Omental fat pad (tissue), 4 donors: ENCODE results near the gene ARHGEF12. TPM values are rescaled to one million over a fixed set of nuclear protein-coding genes. Genes with fewer than 3 reads are reported as not detected.

Source experiments
- ATAC-seq: fragments of 150-250 bp; one replicate; pipeline ENCODE4 v1.9.1; 2016; ENCODE audit warnings: mild to moderate bottlenecking, moderate library complexity; ENCODE audit not compliant: low FRiP score
- DNase-seq: peaks from one replicate; pipeline ENCODE4 v3.0.0-alpha.2; 2019; ENCODE audit warnings: low spot score
- total RNA-seq, 4 donors: library from RNA; depleted of rRNA; stranded (reverse); fragments of >200 nt; gene quantifications; one replicate each; pipeline ENCODE4 v1.1.0, GENCODE V29; 2016
- TF ChIP-seq, protein P1 (sequence below), 3 donors: fragments of 450-650 bp; IDR thresholded peaks; one replicate each; pipeline ENCODE4 v1.5.1; 2016 to 2017; ENCODE audit warnings: antibody characterized with exemption in 3 of 3, mild to moderate bottlenecking in 3 of 3, moderate library complexity in 2 of 3

The ARHGEF12 gene
- total RNA-seq, 4 donors from 2014 or later, result 69.8 to 137 (median 75.2) TPM

DNA sequence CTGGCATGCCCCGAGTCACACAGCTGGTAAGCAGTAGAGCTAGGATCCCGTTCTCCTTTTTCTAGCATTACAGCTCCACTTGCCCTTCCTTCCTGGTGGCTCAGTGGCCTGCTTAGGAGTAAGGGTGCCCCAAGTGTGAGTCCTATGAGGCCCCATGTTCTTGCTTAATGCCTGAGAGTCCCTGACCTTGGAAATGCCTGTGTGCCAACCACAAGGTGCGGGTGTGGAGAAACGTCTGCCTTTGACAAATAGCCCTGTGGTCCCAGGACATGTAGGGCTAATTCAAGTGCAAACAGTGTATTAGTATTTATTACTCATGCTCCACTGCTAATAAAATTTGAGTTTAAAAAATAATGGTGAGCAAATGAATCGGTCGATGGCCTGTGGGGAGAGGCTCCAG, 193.7 kb downstream of the ARHGEF12 start:
- DNase-seq (no peak), ATAC-seq (no peak)
- TF ChIP-seq, protein P1, sequence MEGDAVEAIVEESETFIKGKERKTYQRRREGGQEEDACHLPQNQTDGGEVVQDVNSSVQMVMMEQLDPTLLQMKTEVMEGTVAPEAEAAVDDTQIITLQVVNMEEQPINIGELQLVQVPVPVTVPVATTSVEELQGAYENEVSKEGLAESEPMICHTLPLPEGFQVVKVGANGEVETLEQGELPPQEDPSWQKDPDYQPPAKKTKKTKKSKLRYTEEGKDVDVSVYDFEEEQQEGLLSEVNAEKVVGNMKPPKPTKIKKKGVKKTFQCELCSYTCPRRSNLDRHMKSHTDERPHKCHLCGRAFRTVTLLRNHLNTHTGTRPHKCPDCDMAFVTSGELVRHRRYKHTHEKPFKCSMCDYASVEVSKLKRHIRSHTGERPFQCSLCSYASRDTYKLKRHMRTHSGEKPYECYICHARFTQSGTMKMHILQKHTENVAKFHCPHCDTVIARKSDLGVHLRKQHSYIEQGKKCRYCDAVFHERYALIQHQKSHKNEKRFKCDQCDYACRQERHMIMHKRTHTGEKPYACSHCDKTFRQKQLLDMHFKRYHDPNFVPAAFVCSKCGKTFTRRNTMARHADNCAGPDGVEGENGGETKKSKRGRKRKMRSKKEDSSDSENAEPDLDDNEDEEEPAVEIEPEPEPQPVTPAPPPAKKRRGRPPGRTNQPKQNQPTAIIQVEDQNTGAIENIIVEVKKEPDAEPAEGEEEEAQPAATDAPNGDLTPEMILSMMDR (IDR thresholded peaks at IDR 0.05), result no peak

DNA sequence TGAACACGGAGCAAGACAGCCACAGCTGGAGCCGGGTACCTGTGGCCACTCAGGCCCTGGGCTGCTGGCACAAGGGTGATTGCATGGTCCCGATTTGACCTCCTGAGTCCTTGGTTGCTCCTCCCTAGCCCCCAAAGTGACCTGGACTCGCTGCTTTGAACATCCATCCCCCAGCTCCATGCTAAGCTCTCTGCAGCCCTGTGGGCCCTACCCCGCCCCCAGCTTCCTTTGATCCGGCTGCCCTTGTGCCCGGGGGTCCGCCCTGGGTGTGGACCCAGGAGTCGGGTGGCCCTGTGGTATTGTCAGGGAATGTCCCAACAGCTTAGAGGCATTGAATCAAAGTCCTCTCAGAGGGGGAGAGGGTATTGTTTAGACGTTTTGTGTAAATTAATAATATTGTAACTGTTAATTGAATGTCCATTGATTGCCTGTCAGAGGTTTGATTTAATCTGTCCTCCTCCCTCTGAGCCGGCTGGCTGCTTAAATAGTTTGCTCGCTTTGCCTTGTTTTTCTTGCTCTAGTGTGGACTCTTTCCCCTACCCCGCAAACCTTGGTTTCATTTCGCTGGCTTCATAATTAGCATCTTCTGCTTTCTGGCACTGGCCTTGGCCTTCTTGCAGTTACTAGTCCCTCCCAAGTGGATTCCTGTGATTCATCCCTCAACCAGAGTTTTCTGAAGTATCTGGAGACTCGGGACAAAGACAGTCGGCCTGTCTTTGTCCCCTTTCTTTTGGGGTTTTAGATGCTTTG, 196.0 kb downstream of the ARHGEF12 start:
- DNase-seq (no peak), ATAC-seq (no peak)
- TF ChIP-seq, protein P1 (IDR thresholded peaks at IDR 0.05), result no peak

DNA sequence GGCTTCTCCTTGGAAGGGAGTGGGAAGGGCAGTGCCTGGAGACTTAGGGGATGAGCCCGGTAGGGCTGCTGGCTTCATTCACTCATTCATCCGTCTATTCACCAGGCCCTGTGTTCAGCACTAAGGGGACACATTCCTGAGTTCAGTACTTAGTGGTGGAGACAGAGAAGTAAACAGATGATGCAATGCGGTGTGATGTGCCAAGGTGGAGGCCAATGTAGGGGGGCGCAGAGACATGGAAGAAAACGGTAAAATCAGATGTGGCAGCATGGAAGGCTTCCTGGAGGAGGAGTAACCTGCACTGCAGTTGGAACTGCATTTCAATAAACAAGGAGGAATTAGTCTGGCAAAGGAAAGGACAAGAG, 196.6 kb downstream of the ARHGEF12 start:
- DNase-seq, result no peak
- ATAC-seq, result no peak
- TF ChIP-seq, protein P1 (IDR thresholded peaks at IDR 0.05), result no peak

DNA sequence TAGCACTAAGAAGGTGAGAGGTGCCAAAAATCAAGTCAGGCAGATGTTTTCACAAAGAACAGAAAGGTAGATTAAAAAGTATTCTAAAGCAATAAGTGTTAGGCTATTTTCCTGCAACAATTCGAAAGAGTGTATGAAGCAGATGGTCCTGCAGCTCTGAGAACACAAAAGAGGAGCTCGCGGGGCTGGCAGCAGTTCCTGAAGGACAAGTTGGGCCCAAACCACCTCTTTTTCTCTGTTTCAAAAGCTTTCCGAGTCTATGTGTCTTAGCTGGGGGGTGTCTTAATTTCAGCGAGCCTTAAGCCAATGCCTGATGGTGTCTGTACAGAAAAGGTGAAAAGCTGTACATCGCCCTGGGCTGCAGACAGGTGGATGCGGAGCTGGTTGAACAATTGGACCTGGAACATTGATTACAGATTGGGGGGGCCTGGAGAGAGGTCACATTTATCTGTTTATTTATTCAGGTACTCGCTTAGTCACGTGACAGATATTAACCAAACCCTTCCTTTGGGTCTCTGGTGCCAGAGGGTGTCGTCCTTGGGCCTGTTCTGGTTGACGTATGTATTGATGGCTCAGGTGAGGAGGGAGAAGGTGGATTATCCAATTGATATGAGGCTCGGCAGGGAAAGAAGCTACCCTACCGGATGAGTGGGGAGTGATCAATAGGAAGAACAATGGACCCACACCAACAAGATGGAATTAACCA, 200.0 kb downstream of the ARHGEF12 start:
- DNase-seq (no peak), ATAC-seq (no peak)
- TF ChIP-seq, protein P1 (IDR thresholded peaks at IDR 0.05), result no peak

DNA sequence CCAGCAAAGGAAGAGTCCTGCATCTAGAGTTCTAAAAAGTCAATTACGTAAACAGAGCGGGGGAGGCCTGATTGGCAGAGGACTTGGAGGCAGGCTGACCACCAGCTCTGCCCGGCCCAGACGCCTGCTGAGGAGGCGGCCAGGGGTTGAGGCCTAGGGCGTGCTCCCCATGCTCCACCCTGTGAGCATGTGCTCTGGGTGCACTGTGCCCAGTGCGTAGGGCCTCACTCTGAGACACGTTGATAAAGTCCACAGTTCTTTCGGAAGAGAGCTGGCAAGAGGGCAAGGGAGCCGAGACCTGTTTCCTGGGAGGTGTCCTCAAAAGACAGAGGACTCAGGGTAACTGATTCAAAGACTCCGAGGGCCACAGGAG, 200.6 kb downstream of the ARHGEF12 start:
- ATAC-seq, result no peak
- TF ChIP-seq, protein P1 (IDR thresholded peaks at IDR 0.05), result no peak
- no peak for DNase-seq

DNA sequence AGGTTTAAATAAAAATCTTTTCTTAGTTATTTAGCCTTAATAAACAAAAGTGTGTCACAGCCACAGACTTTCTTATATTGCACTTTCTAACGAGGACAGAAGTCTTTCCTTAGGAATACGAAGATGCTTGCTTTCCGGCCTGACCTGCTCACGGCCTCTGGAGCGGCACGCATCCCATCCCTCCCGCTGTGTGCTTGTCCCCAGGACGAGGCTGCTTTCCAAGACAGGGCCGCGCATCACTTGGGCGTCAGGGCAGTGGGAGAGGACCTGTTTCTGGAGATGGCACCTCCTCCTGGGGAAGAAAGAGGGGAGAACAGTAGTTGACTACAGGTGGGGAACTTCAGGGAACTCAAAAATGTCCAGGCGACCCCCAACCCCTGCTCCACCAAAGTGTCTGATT, 201.8 kb downstream of the ARHGEF12 start:
- TF ChIP-seq, protein P1 (IDR thresholded peaks at IDR 0.05), result no peak
- ATAC-seq (no peak), DNase-seq (no peak)

DNA sequence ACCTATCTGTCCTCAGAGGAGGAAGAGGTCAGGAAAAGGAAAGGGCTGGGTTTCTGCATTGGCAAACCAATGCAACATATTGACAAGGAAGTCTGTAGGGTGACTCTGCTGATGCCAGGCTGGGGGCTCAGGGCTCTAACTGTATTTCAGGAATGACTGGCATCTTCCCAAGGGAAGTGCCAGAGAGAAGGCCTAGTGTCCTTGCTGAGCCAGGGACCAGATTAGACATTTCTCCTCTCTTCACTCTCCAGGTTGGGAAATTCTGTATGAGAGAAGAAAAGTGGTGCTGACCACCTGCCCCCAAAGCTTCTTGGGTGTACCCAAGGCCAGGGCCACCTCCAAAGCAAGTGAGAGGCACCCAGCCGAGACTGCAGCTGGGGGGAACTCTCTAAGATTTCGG, 202.5 kb downstream of the ARHGEF12 start:
- DNase-seq, result no peak
- no peak for ATAC-seq
- TF ChIP-seq, protein P1 (IDR thresholded peaks at IDR 0.05), result no peak
